ENCODE results near the gene PARD3.

Gene PARD3

GRCh38 chr10:34200355-34200901 is 614.7 kb downstream of the PARD3 start:
- Histone ChIP-seq H3K9me3 (ENCODE audit: severe bottlenecking) (no peaks in the 10 kb centered on the region), H3K4me3 (ENCODE audit: low read depth, low read length) (no peak overlapping the region), H3K27ac (no peak overlapping the region), H3K36me3 (no peaks in the 10 kb centered on the region), H3K27me3 (ENCODE audit: insufficient read depth, low read depth, severe bottlenecking) (no peaks in the 10 kb centered on the region)
- no peak for TF ChIP-seq CTCF (IDR thresholded peaks at IDR 0.05; ENCODE audit: low read depth, low read length)
- DNase-seq: no peak

DNA sequence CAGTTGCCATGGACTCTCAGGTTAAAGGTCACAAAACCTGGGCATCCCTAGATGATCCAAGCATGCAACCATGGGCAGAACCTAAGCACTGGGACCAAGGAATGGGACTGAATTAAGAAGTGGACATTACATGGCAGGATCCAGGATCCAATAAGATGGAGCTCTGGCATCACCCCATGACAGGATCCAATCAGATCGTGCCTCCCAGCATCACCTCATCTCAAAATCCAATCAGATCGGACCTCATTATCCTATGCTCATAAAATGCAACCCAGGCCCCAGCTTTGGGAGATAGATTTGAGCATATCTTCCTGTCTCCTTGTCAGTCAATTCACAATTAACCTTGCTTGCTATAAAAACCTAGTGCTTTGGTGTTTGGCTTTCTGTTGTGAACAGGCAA is 616.1 kb downstream of the PARD3 start:
- Histone ChIP-seq H3K27ac (no peak overlapping the region), H3K27me3 (ENCODE audit: insufficient read depth, low read depth, severe bottlenecking) (no peaks in the 10 kb centered on the region), H3K9me3 (ENCODE audit: severe bottlenecking) (no peaks in the 10 kb centered on the region), H3K4me3 (ENCODE audit: low read depth, low read length) (no peak overlapping the region), H3K36me3 (no peaks in the 10 kb centered on the region)
- DNase-seq: no peak
- TF ChIP-seq CTCF (IDR thresholded peaks at IDR 0.05; ENCODE audit: low read depth, low read length): no peak

DNA sequence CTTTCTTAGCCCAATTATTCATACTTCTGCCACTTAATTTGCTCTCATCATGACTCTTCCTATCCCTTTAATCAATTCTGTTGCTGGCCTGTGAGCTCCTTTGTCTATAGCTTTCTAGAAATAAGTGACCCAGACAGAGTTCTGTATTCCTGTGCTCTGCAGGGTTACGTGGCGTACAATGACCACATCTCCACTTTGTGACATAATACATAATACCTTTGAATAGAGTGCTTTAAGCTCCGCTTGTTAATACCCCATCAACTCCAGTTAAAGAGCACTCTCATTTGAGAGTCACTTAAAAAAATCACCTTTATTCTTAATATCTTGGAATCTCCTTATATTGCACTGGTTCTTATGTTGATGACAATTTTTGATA is 619.0 kb downstream of the PARD3 start:
- Histone ChIP-seq H3K36me3 (no peaks in the 10 kb centered on the region), H3K27me3 (ENCODE audit: insufficient read depth, low read depth, severe bottlenecking) (no peaks in the 10 kb centered on the region), H3K9me3 (ENCODE audit: severe bottlenecking) (no peaks in the 10 kb centered on the region), H3K27ac (no peak overlapping the region), H3K4me3 (ENCODE audit: low read depth, low read length) (no peak overlapping the region)
- DNase-seq: no peak
- TF ChIP-seq CTCF (IDR thresholded peaks at IDR 0.05; ENCODE audit: low read depth, low read length): no peak

DNA sequence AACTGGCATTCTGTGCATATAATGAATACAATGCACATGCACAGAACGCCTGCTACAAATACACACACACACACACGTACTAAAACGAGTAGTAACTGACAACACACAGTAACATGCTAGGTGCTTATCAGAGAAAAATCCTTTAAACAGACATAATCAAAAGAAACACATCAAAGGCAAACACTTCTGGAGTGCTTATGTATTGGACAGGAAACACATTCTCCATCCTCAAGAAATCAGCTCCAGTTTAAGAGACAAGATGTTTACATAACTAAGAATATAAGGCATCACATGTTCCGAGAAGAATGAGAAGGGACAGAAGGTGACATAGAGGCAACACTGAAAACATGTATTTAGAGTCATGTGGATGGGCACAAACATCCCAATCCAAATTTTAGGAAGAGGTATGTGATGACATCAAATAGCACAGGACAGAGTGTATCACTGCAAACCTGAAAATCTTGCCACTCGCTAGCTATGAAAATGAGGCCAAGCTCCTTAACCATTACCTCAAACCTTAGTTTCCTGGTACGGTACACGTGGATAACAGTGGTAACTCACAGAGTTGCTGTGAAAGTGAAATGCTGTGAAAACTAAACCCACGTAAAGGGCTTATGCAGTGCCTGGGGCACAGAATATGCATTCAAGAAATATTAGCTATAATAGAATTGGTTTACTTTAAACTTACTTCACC is 619.6 kb downstream of the PARD3 start:
- Histone ChIP-seq H3K36me3 (no peaks in the 10 kb centered on the region), H3K27me3 (ENCODE audit: insufficient read depth, low read depth, severe bottlenecking) (no peaks in the 10 kb centered on the region), H3K9me3 (ENCODE audit: severe bottlenecking) (no peaks in the 10 kb centered on the region), H3K4me3 (ENCODE audit: low read depth, low read length) (no peak overlapping the region), H3K27ac (no peak overlapping the region)
- DNase-seq: no peak
- TF ChIP-seq CTCF (IDR thresholded peaks at IDR 0.05; ENCODE audit: low read depth, low read length): no peak

- Histone ChIP-seq H3K36me3 (no peaks in the 10 kb centered on the region), H3K4me3 (ENCODE audit: low read depth, low read length) (no peak overlapping the region), H3K27me3 (ENCODE audit: insufficient read depth, low read depth, severe bottlenecking) (no peaks in the 10 kb centered on the region), H3K27ac (no peak overlapping the region), H3K9me3 (ENCODE audit: severe bottlenecking) (no peaks in the 10 kb centered on the region)
- DNase-seq: no peak
- no peak for TF ChIP-seq CTCF (IDR thresholded peaks at IDR 0.05; ENCODE audit: low read depth, low read length)
These were observed 621.0 kb downstream of the PARD3 start for GRCh38 chr10:34193931-34194626.

Measured in WERI-Rb-1 (cell line).